Measurements from ENCODE around the gene SLC39A1.

- TF ChIP-seq EZH2 (IDR thresholded peaks at IDR 0.05; ENCODE audit: low read depth, low read length, severe bottlenecking) (no peak), CTCF (IDR thresholded peaks at IDR 0.05; ENCODE audit: control extremely low read depth in 1 of 3, insufficient read depth in 1 of 3, low read depth in 1 of 3, low read length in 3 of 3) (no peak), POLR2A (IDR thresholded peaks at IDR 0.05; ENCODE audit: control extremely low read depth in 1 of 2, low read depth in 2 of 2, low read length in 2 of 2) (peak in 1 of 2 experiments; percentile 16; a peak in 2 of 3 replicates), RAD21 (IDR thresholded peaks at IDR 0.05 in 1 of 2, conservative IDR thresholded peaks at IDR 0.05 in 1 of 2; ENCODE audit: low read depth in 2 of 2, low read length in 2 of 2) (peak in 1 of 2 experiments; percentile 9; a peak in 1 of 4 replicates)
Observed at GRCh38 chr1:153922972-153923925, 40.1 kb downstream of the SLC39A1 start, which contains the start of gene GATAD2B.
